Activated naive CD4-positive, alpha-beta T cell (primary cell): ENCODE data around the gene CLDN9.

ENCODE experiments used
- DNase-seq, 4 experiments: peaks; one replicate each; lab custom pipeline; 2025; lab: John Stamatoyannopoulos, UW

Gene CLDN9

GRCh38 chr16:3012828-3013420, at the start of gene CLDN9:
Gene CLDN9, plus strand, starts transcription at chr16:3012923. Its CDS starts 440 bp downstream, at chr16:3013363.
- peak in 1 of 4 experiments; percentile 17 for DNase-seq

GRCh38 chr16:2963074-2963722, 49.5 kb upstream of the CLDN9 start:
- DNase-seq, result no peak

- DNase-seq, result peak in 1 of 4 experiments; percentile 26
Observed at GRCh38 chr16:2963723-2964474, 48.8 kb upstream of the CLDN9 start, which contains the start of gene KREMEN2. Gene KREMEN2, plus strand, starts transcription at chr16:2964275. Its CDS starts 246 bp downstream, at chr16:2964521.

- peak in 2 of 4 experiments; percentile 22 to 58 for DNase-seq
Observed at GRCh38 chr16:2964475-2965336, 48.0 kb upstream of the CLDN9 start.

GRCh38 chr16:2966043-2966807, 46.5 kb upstream of the CLDN9 start:
- no peak for DNase-seq

- DNase-seq, result no peak
Observed at GRCh38 chr16:2966808-2967191, 45.9 kb upstream of the CLDN9 start.

- no peak for DNase-seq
Observed at GRCh38 chr16:2967211-2967631, 45.5 kb upstream of the CLDN9 start.

- no peak for DNase-seq
Observed at GRCh38 chr16:2967721-2968161, 45.0 kb upstream of the CLDN9 start.

GRCh38 chr16:2968368-2968737, 44.4 kb upstream of the CLDN9 start:
- no peak for DNase-seq

GRCh38 chr16:2968738-2969544, 43.8 kb upstream of the CLDN9 start, which contains the start of gene PAQR4:
Gene PAQR4, plus strand, starts transcription at chr16:2969348. Its CDS starts 327 bp downstream, at chr16:2969675.
- DNase-seq, result peak in 3 of 4 experiments; percentile 30 to 65 (median 32)

- DNase-seq, result peak in 2 of 4 experiments; percentile 30 to 43
Observed at GRCh38 chr16:2969545-2970521, 42.9 kb upstream of the CLDN9 start.

GRCh38 chr16:2970563-2970962, 42.2 kb upstream of the CLDN9 start:
- no peak for DNase-seq

- no peak for DNase-seq
Observed at GRCh38 chr16:2971134-2971984, 41.4 kb upstream of the CLDN9 start.

GRCh38 chr16:2971985-2972784, 40.5 kb upstream of the CLDN9 start:
- no peak for DNase-seq

- no peak for DNase-seq
Observed at GRCh38 chr16:2973093-2973492, 39.6 kb upstream of the CLDN9 start.

GRCh38 chr16:2973605-2974318, 39.0 kb upstream of the CLDN9 start:
- DNase-seq, result no peak
